NCI-H187 treated with DMSO at 0.1 percent for 48 hours (cell line): ENCODE data around the gene FOXL3.
"Not testable (repeated sequence)": the region's sequence is repeated elsewhere in the genome, so short reads cannot be mapped to it uniquely, and the experiment has no call there.

Experiments
- DNase-seq: peaks from one replicate; lab custom pipeline; 2025; lab: John Stamatoyannopoulos, UW

The FOXL3 gene

DNA sequence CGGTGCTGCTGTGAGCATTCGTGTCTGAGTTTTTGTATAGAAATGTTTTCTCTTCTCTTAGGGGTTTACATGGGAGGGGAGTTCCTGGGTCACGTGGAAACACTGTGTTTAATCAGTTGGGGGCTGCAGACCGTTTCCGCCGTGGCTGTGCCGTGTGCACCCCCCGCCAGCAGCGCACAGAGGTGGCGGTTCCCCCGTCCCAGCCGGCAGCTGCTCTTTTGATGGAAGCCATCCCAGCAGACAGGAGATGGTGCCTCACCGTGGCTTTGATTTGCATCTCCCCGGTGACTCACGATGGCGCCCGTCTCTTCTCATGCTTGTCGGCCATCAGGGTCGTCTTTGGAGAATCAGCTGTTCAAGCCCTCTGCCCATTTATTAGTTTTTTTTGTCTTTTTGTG lies 34.9 kb upstream of the FOXL3 start:
- no peak for DNase-seq

GRCh38 chr7:255721-256361 lies 34.1 kb upstream of the FOXL3 start:
- no peak for DNase-seq

DNA sequence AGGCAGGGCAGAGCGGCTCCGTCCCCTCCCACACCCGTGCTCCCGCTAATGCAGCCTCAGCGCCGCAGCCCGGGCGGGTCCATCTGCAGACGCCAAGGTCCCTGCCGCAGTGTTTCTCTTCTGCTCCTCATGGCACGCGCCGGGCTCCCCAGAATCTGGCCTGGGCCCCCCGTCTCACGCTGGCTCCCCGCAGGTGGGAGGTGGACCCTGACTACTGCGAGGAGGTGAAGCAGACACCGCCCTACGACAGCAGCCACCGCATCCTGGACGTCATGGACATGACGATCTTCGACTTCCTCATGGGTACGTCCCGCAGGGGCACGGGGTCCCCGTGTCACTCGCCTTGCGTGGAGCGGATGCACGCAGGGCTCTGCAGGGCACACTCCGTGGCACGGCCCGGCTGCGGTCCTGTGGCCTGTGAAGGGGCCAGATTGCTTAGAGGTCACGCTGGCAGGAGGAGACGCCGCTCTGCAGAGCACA lies 33.5 kb upstream of the FOXL3 start:
- DNase-seq, result no peak

DNA sequence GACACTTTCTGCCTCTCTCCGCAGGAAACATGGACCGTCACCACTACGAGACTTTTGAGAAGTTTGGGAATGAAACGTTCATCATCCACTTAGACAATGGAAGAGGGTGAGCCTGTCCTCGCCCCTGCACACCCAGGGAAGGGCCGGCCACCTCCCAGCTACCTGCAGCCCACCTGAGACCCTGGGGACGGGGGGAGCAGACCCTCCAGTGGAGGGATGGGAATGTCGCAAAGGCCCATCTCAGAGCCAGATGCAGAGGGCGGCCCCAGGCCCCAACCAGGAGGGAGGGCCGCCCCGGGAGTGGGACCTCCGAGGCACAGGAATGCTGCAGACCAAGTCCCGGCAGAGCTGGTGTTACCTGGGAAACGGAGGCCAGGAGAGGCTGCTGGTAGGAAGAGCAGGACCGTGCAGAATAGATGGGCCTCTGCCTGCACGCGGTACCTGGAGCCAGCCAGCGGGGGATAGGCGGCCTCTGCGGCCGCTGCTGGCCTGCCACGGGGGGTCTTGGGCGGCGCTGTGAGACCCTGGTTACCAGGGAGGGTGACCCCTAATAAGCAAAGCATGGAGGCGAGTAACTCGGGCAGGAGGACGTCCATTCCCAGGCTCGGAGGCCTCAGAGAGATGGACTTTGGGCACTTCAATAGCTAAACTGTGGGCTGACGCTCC lies 32.9 kb upstream of the FOXL3 start:
- DNase-seq, result no peak

DNA sequence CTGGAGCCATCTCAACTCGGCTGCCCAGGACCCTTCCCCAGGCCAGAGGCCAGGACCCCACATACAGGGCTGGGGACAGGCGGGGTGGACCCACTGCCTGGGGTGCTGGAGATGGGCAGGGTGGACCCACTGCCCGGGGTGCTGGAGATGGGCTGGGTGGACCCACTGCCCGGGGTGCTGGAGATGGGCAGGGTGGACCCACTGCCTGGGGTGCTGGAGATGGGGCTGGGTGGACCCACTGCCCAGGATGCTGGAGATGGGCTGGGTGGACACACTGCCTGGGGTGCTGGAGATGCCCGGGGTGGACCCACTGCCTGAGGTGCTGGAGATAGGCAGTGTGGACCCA lies 32.4 kb upstream of the FOXL3 start:
- DNase-seq, result no peak

DNA sequence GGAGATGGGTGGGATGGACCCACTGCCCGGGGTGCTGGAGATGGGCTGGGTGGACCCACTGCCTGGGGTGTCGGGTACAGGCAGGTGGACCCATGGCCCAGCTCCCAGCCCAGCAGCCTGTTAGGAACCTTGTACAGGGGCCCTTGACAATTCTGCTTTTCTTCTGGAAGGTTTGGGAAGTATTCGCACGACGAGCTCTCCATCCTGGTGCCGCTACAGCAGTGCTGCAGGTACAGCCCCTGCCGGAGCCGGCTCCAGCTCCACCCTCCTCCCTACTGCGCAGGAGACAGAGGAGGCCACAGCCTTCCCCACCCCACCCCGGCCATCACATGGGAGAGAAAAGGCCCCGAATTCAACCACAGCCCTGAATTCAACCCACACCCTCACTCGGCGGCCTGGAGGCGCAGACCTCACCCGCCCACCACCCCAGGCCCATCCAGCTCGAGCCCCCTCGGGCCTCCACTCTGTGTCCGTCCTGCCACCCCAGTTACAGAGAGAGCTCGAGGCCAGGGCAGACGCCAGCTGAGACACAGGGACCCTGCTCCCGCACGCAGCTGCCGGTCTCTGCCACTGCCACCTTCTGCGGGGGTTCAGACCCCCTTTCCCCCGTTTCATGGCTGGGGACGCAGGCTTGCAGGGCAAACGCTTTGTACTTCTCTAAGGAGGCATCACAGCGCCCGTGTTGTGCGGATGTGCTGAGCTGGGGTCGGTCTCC lies 31.3 kb upstream of the FOXL3 start:
- no peak for DNase-seq

- DNase-seq, result no peak
These were observed 30.8 kb upstream of the FOXL3 start for GRCh38 chr7:259191-259505.

- DNase-seq, result no peak
These were observed 30.1 kb upstream of the FOXL3 start for GRCh38 chr7:259751-260405.

DNA sequence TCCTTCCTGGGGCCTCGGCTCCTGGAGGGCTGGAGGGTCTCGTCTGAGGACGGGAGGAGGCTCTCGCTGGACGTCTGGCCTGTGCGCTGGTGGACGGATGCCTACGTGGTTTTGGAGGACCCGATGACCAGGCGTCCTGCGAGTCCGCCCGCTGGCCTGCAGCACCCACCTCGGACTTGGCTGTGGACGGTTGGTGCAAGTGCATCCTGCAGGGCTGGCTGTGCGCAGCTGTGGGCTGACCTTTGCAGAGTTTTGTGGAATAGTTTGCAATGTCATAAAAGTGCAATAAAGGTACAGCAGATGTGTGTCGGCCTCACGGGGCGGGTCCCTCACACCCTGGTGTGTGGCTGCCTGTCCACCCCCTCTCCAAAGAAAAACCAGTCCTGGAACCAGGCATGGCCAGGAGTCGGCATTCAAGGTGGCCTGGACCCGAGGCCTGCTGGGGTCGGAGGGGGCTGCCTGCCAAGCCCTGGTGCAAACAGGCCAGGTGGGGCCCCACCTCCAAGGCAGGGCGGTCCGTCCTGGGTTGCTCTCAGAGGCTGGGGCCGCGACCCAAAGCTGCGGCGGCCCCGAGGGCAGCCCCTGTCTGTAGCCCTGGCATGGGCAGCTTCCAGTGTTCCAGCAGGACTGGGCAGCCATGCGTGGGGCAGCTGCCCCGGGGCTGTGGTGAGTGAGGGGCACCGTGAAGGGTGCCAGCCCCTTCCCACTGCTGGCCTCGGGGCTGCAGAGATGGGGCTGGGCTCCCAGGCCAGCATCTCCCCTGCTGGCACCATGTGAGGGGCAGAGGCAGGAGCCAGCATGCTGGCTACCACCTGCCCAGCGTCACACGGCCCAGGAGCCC lies 29.3 kb upstream of the FOXL3 start:
- no peak for DNase-seq

DNA sequence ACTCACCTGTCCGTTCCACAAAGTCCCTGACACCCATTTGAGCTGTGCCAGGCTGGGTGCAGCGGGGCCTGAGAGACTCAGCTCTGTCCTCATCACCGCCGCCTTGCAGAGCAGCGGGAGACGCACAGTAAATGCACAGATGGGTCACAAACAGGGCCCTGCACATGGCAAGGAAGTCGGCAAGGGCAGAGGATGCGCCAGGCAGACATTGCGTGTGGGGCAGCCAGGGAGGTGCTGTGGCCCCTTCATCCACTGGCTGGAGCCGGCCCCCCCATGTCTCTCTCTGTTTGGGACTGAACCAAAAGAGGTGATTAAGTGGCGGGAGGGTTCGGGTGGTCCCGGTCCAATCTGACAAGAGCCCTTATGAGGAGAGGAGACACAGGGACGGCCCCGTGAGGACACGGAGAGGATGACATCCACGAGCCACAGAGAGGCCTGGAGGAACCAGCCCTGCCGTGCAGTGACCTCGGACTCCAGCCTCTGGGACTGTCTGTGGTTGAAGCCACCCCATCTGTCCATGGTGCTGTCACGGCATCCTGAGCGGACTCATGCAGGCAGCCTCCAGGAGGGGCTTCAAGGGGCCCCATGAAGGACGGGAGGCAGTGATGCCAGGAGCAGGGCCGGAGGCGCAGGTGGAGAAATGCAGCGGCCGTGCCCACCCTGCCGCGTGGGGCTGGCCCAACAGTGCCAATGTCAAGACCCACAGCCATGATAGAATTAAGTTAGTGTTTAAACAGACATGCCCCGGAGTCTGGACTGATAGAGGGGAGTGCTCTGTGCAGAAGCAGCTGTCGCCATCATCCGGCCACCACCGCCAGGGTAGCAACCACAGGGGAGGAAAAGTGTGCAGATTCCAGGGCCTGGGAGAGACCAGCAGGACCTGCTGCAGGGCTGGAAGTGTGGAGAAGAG lies 28.4 kb upstream of the FOXL3 start:
- DNase-seq, result no peak

GRCh38 chr7:262251-262572 lies 27.8 kb upstream of the FOXL3 start:
- no peak for DNase-seq

- not testable (repeated sequence) for DNase-seq
These were observed 27.2 kb upstream of the FOXL3 start for GRCh38 chr7:262631-263311.

DNA sequence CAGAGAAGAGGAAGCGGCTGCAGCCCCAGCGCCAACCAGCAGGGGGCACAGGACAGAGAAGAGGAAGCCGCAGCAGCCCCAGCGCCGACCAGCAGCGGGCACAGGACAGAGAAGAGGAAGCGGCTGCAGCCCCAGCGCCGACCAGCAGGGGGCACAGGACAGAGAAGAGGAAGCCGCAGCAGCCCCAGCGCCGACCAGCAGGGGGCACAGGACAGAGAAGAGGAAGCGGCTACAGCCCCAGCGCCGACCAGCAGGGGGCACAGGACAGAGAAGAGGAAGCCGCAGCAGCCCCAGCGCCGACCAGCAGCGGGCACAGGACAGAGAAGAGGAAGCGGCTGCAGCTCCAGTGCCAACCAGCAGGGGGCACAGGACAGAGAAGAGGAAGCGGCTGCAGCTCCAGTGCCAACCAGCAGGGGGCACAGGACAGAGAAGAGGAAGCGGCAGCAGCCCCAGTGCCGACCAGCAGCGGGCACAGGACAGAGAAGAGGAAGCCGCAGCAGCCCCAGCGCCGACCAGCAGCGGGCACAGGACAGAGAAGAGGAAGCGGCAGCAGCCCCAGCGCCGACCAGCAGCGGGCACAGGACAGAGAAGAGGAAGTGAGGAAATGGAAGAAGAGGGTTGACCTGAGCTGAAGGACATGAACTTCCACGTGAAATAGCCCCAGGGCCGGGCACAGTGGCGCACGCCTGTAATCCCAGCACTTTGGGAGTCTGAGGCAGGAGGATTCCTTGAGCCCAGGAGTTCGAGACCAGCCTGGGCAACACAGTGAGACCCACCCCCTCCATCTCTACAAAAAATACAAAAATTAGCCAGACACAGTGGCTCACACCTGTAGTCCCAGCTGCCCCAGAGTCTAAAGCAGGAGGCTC lies 26.3 kb upstream of the FOXL3 start:
- DNase-seq, result not testable (repeated sequence)

- DNase-seq, result no peak
These were observed 25.3 kb upstream of the FOXL3 start for GRCh38 chr7:264541-265191.

DNA sequence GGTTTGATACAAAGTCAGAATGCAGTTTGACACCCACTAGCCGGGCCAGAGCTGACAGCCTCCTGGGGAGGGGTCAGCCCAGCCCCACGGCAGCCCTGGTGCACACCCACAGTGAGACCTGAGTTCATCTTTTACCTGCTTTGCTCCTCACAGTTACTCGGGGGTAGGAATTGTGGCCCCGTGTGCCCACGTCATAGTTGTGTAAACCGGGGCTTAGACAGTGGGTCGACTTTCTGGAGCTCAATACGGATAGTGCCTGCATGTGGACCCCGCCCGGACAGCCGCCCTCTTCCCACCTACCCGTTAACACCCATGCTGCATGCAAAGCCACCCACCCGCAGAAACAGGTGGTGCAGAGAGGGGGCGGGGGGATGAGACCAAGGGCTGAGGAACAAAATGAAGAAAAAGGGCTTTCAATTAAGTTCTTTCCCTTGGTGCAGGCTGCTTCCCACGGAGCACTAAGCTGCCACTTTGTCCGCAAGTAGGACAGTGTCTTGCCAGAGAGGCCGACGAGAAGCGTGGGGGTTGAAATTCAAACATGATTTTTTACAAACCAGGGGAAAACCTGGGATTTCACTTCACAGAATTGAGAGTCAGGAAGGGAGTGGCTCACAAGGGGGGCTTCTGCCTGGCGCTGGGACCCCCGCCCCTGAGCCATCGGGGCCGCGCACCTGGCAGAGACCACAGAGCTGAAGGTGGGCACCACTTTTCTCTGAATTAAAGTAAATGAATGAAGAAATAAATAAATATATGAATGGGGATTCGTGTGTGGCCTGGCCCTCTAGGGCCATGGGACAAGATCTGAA lies 24.6 kb upstream of the FOXL3 start:
- no peak for DNase-seq

DNA sequence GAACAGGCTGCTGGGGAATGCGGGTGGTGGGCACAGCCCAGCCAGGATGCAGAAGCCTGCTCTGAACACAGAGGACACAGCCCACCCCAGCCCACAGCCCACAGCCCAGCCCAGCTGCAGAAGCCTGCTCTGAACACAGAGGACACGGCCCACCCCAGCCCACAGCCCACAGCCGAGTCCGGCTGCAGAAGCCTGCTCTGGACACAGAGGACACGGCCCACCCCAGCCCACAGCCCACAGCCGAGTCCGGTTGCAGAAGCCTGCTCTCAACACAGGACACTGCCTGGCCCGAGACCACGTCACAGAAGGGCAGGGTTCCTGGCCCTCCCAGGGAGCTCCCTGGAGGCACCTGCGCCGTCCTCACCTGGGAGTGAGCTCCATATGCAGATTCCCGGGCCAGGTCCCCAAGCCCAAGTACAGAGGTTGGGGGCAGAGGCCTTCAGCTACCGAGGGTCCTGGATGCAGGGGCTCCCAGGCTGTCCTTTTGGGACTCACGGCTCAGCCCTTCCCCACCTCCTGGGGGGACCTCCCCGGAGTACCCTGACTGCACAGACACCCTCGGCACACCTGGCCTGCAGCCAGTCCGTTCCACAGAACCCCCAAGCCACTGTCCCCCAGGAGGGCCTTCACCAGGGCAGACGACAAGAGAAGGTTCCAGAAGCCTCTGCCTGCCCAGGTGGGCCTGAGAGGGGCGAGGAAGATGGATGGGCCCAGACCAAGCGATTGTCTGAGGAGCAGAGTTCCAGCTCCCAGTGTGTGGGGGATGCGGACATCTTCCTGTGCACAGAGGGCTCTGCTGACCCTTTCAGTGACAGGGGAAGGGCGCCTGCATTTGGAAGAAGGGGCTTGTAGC lies 23.7 kb upstream of the FOXL3 start:
- DNase-seq, result no peak
